Osteocyte (in vitro differentiated cells): Measurements from ENCODE around the gene PTPRG. TPM values are rescaled to one million over a fixed set of nuclear protein-coding genes. Genes with fewer than 3 reads are reported as not detected.
"Not testable (repeated sequence)": the region's sequence is repeated elsewhere in the genome, so short reads cannot be mapped to it uniquely, and the experiment has no call there.

Source experiments
- DNase-seq: peaks from one replicate; pipeline ENCODE4 v3.0.0; 2021; ENCODE audit warnings: mixed read lengths; ENCODE audit not compliant: unreplicated experiment; ENCODE audit errors: extremely low spot score
- H3K27ac Mint-ChIP-seq: one replicate; pipeline ENCODE4 v1.8.0; 2021; ENCODE audit warnings: mild to moderate bottlenecking, mixed read lengths; ENCODE audit not compliant: unreplicated experiment
- H3K27me3 Mint-ChIP-seq: one replicate; pipeline ENCODE4 v1.8.0; 2021; ENCODE audit warnings: mixed read lengths; ENCODE audit not compliant: unreplicated experiment
- H3K36me3 Mint-ChIP-seq: one replicate; pipeline ENCODE4 v1.8.0; 2021; ENCODE audit warnings: mixed read lengths; ENCODE audit not compliant: unreplicated experiment
- H3K4me1 Mint-ChIP-seq: one replicate; pipeline ENCODE4 v1.8.0; 2021; ENCODE audit warnings: mixed read lengths; ENCODE audit not compliant: unreplicated experiment
- H3K4me3 Mint-ChIP-seq: one replicate; pipeline ENCODE4 v1.8.0; 2021; ENCODE audit warnings: mild to moderate bottlenecking, moderate library complexity, mixed read lengths; ENCODE audit not compliant: unreplicated experiment
- H3K9me3 Mint-ChIP-seq: one replicate; pipeline ENCODE4 v1.8.0; 2021; ENCODE audit warnings: mixed read lengths; ENCODE audit not compliant: unreplicated experiment
- total RNA-seq: library from RNA; stranded (reverse); gene quantifications from 2 replicates; pipeline ENCODE4 v1.2.1, GENCODE V29; 2021
- TF ChIP-seq, protein P1 (sequence below): fragments of 200-600 bp; sonication (generic); IDR thresholded peaks from 2 replicates; pipeline ENCODE4 v1.5.0; 2021; ENCODE audit warnings: antibody characterized with exemption, mild to moderate bottlenecking, moderate library complexity

PTPRG gene
- total RNA-seq, 1 donor from 2014 or later, result 48.1 TPM

DNA sequence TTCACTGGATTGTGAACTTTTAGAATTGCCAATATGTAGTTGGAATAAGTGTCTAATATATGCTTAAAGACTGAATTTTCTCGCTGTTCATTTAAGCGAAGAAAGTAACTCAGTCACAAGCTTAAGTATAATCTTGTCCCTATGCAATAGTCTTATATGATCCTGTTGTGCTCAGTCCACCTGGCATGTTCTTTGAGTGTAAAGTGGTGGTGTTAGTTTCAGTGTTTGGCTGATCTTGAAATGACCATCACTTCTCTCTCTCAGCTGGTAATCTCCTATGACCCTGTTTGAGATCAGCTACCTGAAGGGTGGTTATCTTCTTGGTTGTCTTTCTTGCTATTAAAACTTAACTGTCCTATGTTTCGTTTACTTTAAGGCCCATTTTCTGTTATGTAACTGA lies 197.5 kb downstream of the PTPRG start:
- Mint-ChIP-seq H3K4me3 (no peak overlapping the region), H3K27me3 (no peaks in the 10 kb centered on the region), H3K36me3 (peaks cover 10% of the 10 kb centered on the region), H3K4me1 (no peaks in the 10 kb centered on the region), H3K27ac (no peak overlapping the region), H3K9me3 (no peaks in the 10 kb centered on the region)
- TF ChIP-seq, protein P1, sequence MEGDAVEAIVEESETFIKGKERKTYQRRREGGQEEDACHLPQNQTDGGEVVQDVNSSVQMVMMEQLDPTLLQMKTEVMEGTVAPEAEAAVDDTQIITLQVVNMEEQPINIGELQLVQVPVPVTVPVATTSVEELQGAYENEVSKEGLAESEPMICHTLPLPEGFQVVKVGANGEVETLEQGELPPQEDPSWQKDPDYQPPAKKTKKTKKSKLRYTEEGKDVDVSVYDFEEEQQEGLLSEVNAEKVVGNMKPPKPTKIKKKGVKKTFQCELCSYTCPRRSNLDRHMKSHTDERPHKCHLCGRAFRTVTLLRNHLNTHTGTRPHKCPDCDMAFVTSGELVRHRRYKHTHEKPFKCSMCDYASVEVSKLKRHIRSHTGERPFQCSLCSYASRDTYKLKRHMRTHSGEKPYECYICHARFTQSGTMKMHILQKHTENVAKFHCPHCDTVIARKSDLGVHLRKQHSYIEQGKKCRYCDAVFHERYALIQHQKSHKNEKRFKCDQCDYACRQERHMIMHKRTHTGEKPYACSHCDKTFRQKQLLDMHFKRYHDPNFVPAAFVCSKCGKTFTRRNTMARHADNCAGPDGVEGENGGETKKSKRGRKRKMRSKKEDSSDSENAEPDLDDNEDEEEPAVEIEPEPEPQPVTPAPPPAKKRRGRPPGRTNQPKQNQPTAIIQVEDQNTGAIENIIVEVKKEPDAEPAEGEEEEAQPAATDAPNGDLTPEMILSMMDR, result no peak
- DNase-seq, result no peak

DNA sequence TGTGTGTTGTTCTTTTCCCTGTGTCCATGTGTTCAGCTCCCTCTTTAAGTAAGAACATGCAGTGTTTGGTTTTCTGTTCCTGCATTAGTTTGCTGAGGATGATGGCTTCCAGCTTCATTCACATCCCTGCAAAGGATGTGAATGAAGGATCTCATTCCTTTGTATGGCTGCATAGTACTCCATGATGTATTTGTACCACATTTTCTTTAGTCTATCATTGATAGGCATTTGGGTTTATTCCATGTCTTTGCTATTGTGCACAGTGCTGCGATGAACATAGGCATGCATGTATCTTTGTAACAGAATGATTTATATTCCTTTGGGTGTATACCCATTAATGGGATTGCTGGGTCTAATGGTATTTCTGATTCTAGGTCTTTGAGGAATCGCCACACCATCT lies 199.4 kb downstream of the PTPRG start:
- not testable (repeated sequence) for H3K4me1 Mint-ChIP-seq, H3K4me3 Mint-ChIP-seq, DNase-seq, H3K27me3 Mint-ChIP-seq, H3K9me3 Mint-ChIP-seq, H3K27ac Mint-ChIP-seq, H3K36me3 Mint-ChIP-seq

DNA sequence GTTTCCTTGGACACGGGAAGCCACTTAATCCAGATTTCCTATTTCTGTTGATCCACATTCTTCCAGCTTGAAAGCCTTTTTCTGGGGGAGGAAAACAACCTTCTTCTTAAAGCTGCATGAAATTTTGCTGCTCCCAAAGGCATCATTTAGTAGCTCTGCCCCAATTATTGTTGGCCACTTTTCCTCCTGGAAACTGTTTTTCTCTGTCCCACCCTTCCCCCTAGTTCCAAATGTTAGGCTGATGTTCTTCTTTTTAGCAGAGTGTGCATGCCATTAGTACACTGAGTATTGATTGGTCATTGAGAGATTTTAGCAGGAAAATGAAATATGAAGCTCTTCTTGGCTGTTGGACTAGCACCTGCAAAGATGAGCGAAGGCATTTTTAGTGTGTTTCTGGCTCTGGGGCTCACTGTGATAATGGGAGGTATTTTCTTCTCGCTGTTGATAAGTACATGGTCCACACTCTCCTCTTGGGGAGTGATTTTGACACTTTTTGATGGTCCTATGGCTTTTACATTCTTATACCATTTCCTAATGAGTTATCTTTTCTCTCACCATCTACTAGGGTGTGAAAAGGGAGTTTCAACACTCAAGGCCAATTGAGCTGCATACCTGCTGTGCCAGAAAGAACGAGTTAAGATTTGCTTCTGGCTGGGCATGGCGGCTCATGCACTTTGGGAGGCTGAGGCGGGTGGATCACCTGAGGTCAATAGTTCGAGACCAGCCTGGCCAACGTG lies 200.5 kb downstream of the PTPRG start:
- H3K27ac Mint-ChIP-seq, result no peak overlapping the region
- H3K36me3 Mint-ChIP-seq, result no peaks in the 10 kb centered on the region
- H3K27me3 Mint-ChIP-seq, result no peaks in the 10 kb centered on the region

DNA sequence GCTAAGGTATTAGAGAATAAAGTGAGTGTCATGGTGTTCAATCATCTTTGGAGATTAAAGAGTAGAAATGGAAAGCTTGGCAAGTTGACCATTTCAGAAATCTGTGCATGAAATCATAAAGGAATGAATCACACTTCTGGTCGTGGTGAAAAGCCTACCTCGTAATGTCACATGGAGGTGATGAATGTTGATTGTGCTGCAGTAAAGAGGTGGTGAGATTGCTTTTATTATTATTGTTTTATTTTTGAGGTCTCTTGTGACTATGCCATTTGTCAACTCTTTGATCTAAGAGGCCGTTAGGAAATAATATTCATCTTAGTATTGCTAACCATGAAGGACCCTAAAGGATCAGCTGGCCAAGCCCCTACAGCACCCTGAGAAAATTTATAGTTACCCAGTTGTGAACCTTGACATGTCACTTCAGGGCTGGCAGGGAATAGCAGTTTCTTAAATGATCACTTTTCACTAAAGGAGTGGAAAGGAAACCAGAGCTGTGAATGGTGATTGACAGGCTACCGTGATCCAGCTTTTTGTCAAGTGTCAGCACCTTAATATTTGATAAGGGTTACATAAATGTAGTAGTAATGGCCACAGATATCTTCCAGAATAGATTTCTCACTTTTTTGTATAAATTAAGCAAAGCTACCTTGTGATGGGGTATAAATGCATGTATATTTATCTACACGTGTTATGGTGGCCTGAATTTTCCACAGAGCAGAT lies 203.9 kb downstream of the PTPRG start:
- no peak for DNase-seq
- Mint-ChIP-seq H3K9me3 (no peaks in the 10 kb centered on the region), H3K4me1 (peaks cover 4% of the 10 kb centered on the region), H3K27ac (no peak overlapping the region), H3K27me3 (no peaks in the 10 kb centered on the region), H3K36me3 (peaks cover 2% of the 10 kb centered on the region), H3K4me3 (no peak overlapping the region)
- TF ChIP-seq, protein P1, result no peak

More for the DNA sequence above, 200.5 kb downstream of the PTPRG start:
- no peak for DNase-seq
- TF ChIP-seq, protein P1, result no peak
- Mint-ChIP-seq H3K4me1 (no peaks in the 10 kb centered on the region), H3K9me3 (no peaks in the 10 kb centered on the region), H3K4me3 (no peak overlapping the region)

DNA sequence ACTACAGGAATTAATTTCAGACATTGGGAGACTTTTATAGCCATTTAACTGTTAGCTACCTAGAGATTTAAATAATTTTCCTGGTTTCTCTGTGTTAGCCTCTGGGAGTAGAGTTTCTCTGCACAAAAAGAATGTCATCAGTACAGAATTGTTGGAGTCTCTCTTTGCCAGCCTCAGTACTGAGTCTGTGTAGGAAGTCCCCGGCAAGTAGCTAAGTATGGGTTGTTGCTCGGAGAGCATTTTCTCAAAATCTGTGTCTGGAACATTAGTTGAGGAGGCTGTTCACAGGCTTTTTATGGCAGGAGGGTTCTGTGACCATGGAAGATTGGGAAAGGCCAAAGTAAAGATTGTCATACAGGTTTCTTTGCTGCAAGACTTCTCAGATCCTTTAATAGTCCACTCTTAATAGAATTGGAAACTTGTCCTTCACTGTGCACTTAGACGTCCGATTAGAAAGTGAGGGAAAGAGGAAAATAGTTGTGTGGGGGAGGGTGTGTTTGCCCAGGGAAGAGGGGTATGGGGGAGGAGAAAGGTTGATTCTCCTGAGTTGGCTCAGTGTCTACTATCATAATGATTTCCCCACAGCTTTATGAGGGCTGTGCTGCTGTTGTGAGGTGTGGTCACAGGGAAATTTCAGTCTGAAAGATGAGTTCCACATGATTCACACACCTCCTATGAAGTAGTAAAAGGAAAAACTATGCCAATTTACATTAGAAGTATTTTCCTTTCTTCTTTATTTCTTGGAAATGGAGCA lies 207.1 kb downstream of the PTPRG start:
- Mint-ChIP-seq H3K36me3 (peaks cover 2% of the 10 kb centered on the region), H3K4me3 (no peak overlapping the region), H3K4me1 (peaks cover 4% of the 10 kb centered on the region), H3K9me3 (no peaks in the 10 kb centered on the region), H3K27me3 (peaks cover 2% of the 10 kb centered on the region), H3K27ac (no peak overlapping the region)
- no peak for DNase-seq
- TF ChIP-seq, protein P1, result no peak
